Right lung (tissue), 5 donors: ENCODE measurements around the gene TP73. TPM values are rescaled to one million over a fixed set of nuclear protein-coding genes. Genes with fewer than 3 reads are reported as not detected.

Source experiments
- DNase-seq, 2 donors: peaks; one replicate each; pipeline ENCODE4 v3.0.0-alpha.2; 2013
- polyA plus RNA-seq, 5 donors: library from polyadenylated mRNA; unstranded; fragments of 120-200 nt; gene quantifications; one replicate each; pipeline versions ENCODE4 v1.2.1 to v1.2.3, GENCODE V29; 2013; ENCODE audit warnings: inconsistent platforms in 1 of 5, low replicate concordance in 1 of 5; ENCODE audit not compliant: insufficient read length in 5 of 5, insufficient read depth in 1 of 5

Gene TP73
- polyA plus RNA-seq, 5 donors: 1.5 to 3.3 (median 2.1) TPM

GRCh38 chr1:3706651-3707297 is 54.5 kb downstream of the TP73 start:
- DNase-seq: no peak

- no peak for DNase-seq
Measured at GRCh38 chr1:3707298-3707938, 55.1 kb downstream of the TP73 start.

- DNase-seq: no peak
Measured at GRCh38 chr1:3707939-3708328, 55.6 kb downstream of the TP73 start.

GRCh38 chr1:3708791-3709190 is 56.5 kb downstream of the TP73 start:
- no peak for DNase-seq

GRCh38 chr1:3710251-3710650 is 57.9 kb downstream of the TP73 start:
- DNase-seq: no peak

GRCh38 chr1:3711381-3711779 is 59.1 kb downstream of the TP73 start:
- DNase-seq: no peak

- no peak for DNase-seq
Measured at GRCh38 chr1:3711780-3712451, 59.6 kb downstream of the TP73 start.

- peak in 1 of 2 donors; percentile 26 for DNase-seq
Measured at GRCh38 chr1:3712573-3713535, 60.5 kb downstream of the TP73 start.

GRCh38 chr1:3713840-3714239 is 61.5 kb downstream of the TP73 start:
- DNase-seq: no peak

GRCh38 chr1:3714284-3714741 is 62.0 kb downstream of the TP73 start:
- DNase-seq: no peak

- DNase-seq: no peak
Measured at GRCh38 chr1:3714814-3715213, 62.5 kb downstream of the TP73 start.

- no peak for DNase-seq
Measured at GRCh38 chr1:3716351-3716750, 64.0 kb downstream of the TP73 start.

- no peak for DNase-seq
Measured at GRCh38 chr1:3717041-3717714, 64.9 kb downstream of the TP73 start.

- DNase-seq: peak in 1 of 2 donors; percentile 26
Measured at GRCh38 chr1:3717715-3718601, 65.6 kb downstream of the TP73 start.

- DNase-seq: no peak
Measured at GRCh38 chr1:3718764-3719163, 66.4 kb downstream of the TP73 start.

GRCh38 chr1:3721955-3722465 is 69.7 kb downstream of the TP73 start:
- no peak for DNase-seq

- DNase-seq: no peak
Measured at GRCh38 chr1:3722846-3723245, 70.5 kb downstream of the TP73 start.

GRCh38 chr1:3724416-3725030 is 72.2 kb downstream of the TP73 start:
- peak; percentile 45 to 57 for DNase-seq

- DNase-seq: no peak
Measured at GRCh38 chr1:3725366-3725765, 73.0 kb downstream of the TP73 start.
